GM20000 (cell line): ENCODE data around the gene CHSY1.

Experiments used
- DNase-seq: peaks from one replicate; pipeline ENCODE4 v3.0.0; 2012; ENCODE audit warnings: low spot score
- TF ChIP-seq, protein P1 (sequence below): IDR thresholded peaks from 2 replicates; pipeline ENCODE4 v1.5.1; 2012; ENCODE audit warnings: mild to moderate bottlenecking, control low read depth; ENCODE audit errors: extremely low read depth, missing control alignments

CHSY1 gene

DNA sequence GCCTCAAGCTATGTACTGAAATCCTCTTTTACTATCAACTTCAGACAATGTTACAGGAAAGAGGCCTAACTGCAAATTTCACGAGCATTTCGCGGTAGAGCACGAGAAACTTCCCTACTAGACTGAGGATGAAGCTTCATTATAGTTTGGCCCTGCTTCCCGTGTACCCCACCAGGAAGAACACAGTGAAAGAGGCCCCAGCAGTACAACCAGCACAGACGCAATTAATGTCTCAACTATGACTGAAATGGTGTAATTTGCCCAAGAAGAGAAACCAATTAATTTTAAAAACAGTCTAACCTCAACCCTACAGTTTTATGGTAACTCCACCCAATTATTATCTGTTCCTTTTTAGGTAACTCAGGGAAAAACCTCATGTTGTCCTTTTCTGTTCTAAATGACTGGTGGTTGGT is 12.1 kb downstream of the CHSY1 start:
- DNase-seq = no peak
- TF ChIP-seq, protein P1, sequence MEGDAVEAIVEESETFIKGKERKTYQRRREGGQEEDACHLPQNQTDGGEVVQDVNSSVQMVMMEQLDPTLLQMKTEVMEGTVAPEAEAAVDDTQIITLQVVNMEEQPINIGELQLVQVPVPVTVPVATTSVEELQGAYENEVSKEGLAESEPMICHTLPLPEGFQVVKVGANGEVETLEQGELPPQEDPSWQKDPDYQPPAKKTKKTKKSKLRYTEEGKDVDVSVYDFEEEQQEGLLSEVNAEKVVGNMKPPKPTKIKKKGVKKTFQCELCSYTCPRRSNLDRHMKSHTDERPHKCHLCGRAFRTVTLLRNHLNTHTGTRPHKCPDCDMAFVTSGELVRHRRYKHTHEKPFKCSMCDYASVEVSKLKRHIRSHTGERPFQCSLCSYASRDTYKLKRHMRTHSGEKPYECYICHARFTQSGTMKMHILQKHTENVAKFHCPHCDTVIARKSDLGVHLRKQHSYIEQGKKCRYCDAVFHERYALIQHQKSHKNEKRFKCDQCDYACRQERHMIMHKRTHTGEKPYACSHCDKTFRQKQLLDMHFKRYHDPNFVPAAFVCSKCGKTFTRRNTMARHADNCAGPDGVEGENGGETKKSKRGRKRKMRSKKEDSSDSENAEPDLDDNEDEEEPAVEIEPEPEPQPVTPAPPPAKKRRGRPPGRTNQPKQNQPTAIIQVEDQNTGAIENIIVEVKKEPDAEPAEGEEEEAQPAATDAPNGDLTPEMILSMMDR = no peak

GRCh38 chr15:101237251-101237650 is 14.6 kb downstream of the CHSY1 start:
- TF ChIP-seq, protein P1 = no peak
- no peak for DNase-seq

- no peak for DNase-seq
- TF ChIP-seq, protein P1 = no peak
These were observed 18.1 kb downstream of the CHSY1 start for GRCh38 chr15:101233651-101234280.

DNA sequence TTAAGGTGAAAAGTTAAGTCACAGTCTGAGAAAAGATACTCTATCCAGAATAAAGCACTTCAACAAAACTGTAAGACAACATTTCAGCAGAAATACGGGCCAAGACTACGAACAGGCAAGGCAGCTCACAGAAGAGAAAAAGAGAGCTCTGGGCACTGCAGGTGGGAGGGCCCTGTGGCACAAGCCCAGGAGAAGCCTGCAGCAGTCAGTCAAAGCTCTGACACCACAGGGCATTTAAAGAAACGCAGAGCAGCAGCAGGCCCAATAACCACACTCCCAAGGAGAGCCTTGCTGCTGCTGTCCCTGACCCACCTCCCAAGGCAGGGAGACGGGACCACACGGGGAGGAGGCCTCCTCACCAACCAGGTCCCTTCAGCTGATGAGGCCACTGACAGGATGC is 19.2 kb downstream of the CHSY1 start:
- TF ChIP-seq, protein P1 = no peak

DNA sequence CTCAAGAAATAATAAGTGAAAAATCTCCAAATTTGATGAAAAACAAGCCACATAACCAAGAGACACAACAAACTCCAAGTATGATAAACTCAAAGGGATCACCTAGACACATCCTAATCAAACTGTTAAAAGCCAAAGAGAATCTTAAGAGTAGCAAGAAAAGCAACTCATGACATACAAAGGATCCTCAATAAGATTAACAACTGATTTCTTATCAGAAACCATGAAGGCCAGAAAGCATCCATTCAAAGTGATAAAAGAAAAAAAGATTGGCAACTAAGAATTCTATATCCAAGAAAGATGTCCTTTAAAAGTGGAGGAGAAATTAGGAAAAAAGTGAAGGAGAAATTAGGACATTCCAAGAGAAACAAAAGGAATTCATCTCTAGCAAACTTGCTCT is 23.5 kb downstream of the CHSY1 start:
- no peak for DNase-seq
- TF ChIP-seq, protein P1 = no peak

More for the DNA sequence above, 19.2 kb downstream of the CHSY1 start:
- no peak for DNase-seq

DNA sequence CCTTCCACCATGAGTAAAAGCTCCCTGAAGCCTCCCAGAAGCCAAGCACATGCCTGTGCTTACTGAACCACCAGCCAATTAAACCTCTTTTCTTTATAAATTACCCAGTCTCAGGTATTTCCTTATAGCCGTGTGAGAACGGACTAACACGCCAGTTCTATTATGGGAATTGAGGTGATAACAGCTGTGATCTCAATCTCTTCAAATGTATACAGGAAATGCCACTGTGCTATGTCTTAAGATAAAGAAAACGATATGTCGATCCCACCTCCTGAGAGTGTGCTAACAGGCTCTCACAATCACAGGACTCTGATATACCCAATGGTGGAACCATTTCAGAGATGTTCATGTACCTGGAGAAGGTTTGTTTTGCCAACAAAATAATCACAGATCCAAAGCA is 26.2 kb downstream of the CHSY1 start:
- no peak for DNase-seq
- TF ChIP-seq, protein P1 = no peak

GRCh38 chr15:101221902-101222301 is 29.9 kb downstream of the CHSY1 start:
- no peak for DNase-seq
- TF ChIP-seq, protein P1 = no peak
